Astrocyte (in vitro differentiated cells and primary cell): ENCODE results near the gene MAPK10. TPM values are rescaled to one million over a fixed set of nuclear protein-coding genes. Genes with fewer than 3 reads are reported as not detected.

Source experiments
- DNase-seq: peaks from one replicate; pipeline ENCODE4 v3.0.0-alpha.2; 2010; ENCODE audit warnings: low read depth
- FAIRE-seq: peaks from 2 replicates; lab custom pipeline; 2011; peaks lifted over from hg19 to GRCh38; lab: Jason Lieb, UNC
- H2AFZ ChIP-seq: 2 replicates; pipeline ENCODE4 v1.6.0; 2012; ENCODE audit warnings: low read depth, low read length, inconsistent platforms
- H3K27ac ChIP-seq: 2 replicates; pipeline ENCODE4 v1.5.1; 2011; ENCODE audit warnings: low read depth, low read length, inconsistent platforms
- H3K27me3 ChIP-seq: 2 replicates; pipeline ENCODE4 v1.6.0; 2011; ENCODE audit warnings: low read length, inconsistent platforms; ENCODE audit not compliant: insufficient read depth
- H3K36me3 ChIP-seq: 2 replicates; pipeline ENCODE4 v1.5.1; 2011; ENCODE audit warnings: low read length, inconsistent platforms; ENCODE audit not compliant: insufficient read depth
- H3K4me1 ChIP-seq: 2 replicates; pipeline ENCODE4 v1.5.1; 2011; ENCODE audit warnings: low read length, inconsistent platforms; ENCODE audit not compliant: insufficient read depth
- H3K4me2 ChIP-seq: 2 replicates; pipeline ENCODE4 v1.6.0; 2012; ENCODE audit warnings: low read length, inconsistent platforms
- H3K4me3 ChIP-seq: 2 replicates; pipeline ENCODE4 v1.5.1; 2011; ENCODE audit warnings: low read depth, mild to moderate bottlenecking, low read length, inconsistent platforms; ENCODE audit not compliant: insufficient read depth
- H3K79me2 ChIP-seq: 2 replicates; pipeline ENCODE4 v1.6.0; 2012; ENCODE audit warnings: mild to moderate bottlenecking, low read length, inconsistent platforms; ENCODE audit not compliant: insufficient read depth
- H3K9ac ChIP-seq: 2 replicates; pipeline ENCODE4 v1.6.0; 2012; ENCODE audit warnings: mild to moderate bottlenecking, low read length, inconsistent platforms
- H3K9me3 ChIP-seq: 2 replicates; pipeline ENCODE4 v1.5.1; 2012; ENCODE audit warnings: low read depth, mild to moderate bottlenecking, low read length, inconsistent platforms; ENCODE audit not compliant: insufficient read depth
- H4K20me1 ChIP-seq: 2 replicates; pipeline ENCODE4 v1.6.0; 2012; ENCODE audit warnings: low read length, inconsistent platforms; ENCODE audit not compliant: insufficient read depth
- H3K27ac Mint-ChIP-seq: one replicate; pipeline ENCODE4 v1.8.0; 2021; ENCODE audit warnings: mild to moderate bottlenecking, mixed read lengths; ENCODE audit not compliant: unreplicated experiment
- H3K27me3 Mint-ChIP-seq: one replicate; pipeline ENCODE4 v1.8.0; 2021; ENCODE audit warnings: low read depth, mixed read lengths; ENCODE audit not compliant: unreplicated experiment
- H3K36me3 Mint-ChIP-seq: one replicate; pipeline ENCODE4 v1.8.0; 2021; ENCODE audit warnings: low read depth, mixed read lengths; ENCODE audit not compliant: unreplicated experiment
- H3K4me1 Mint-ChIP-seq: one replicate; pipeline ENCODE4 v1.8.0; 2021; ENCODE audit warnings: low read depth, mixed read lengths; ENCODE audit not compliant: unreplicated experiment
- H3K4me3 Mint-ChIP-seq: one replicate; pipeline ENCODE4 v1.8.0; 2021; ENCODE audit warnings: mild to moderate bottlenecking, moderate library complexity, mixed read lengths; ENCODE audit not compliant: unreplicated experiment
- H3K9me3 Mint-ChIP-seq: one replicate; pipeline ENCODE4 v1.8.0; 2021; ENCODE audit warnings: mild to moderate bottlenecking, mixed read lengths; ENCODE audit not compliant: unreplicated experiment
- CTCF ChIP-seq: IDR thresholded peaks from 2 replicates; pipeline ENCODE4 v1.5.1; 2011; ENCODE audit warnings: low read depth, mild to moderate bottlenecking, inconsistent platforms, low read length, moderate library complexity; ENCODE audit not compliant: insufficient read depth
- EZH2 ChIP-seq: IDR thresholded peaks from 2 replicates; pipeline ENCODE4 v1.6.1; 2012; ENCODE audit warnings: mild to moderate bottlenecking, low read length, inconsistent platforms; ENCODE audit not compliant: insufficient read depth
- total RNA-seq: library from RNA; stranded (reverse); gene quantifications from 2 replicates; pipeline ENCODE4 v1.2.1, GENCODE V29; 2021

Gene MAPK10
- total RNA-seq, 1 donor from 2014 or later, result 7.5 TPM

- no peak overlapping the region for H3K27ac ChIP-seq
- H3K4me3 Mint-ChIP-seq, result no peak overlapping the region
- H3K27me3 ChIP-seq, result no peaks in the 10 kb centered on the region
- no peak overlapping the region for H2AFZ ChIP-seq
- H3K4me1 Mint-ChIP-seq, result no peaks in the 10 kb centered on the region
- H3K27me3 Mint-ChIP-seq, result no peaks in the 10 kb centered on the region
- no peaks in the 10 kb centered on the region for H3K79me2 ChIP-seq
- H3K9me3 Mint-ChIP-seq, result peaks cover 18% of the 10 kb centered on the region
- no peak overlapping the region for H3K4me3 ChIP-seq
- no peak overlapping the region for H3K9ac ChIP-seq
- FAIRE-seq (no peak), DNase-seq (peak; percentile 78)
- H3K9me3 ChIP-seq, result peaks cover 2% of the 10 kb centered on the region
- H3K36me3 Mint-ChIP-seq, result peaks cover 3% of the 10 kb centered on the region
- H4K20me1 ChIP-seq, result no peaks in the 10 kb centered on the region
- no peaks in the 10 kb centered on the region for H3K36me3 ChIP-seq
- H3K27ac Mint-ChIP-seq, result no peak overlapping the region
- no peak overlapping the region for H3K4me2 ChIP-seq
- no peaks in the 10 kb centered on the region for H3K4me1 ChIP-seq
- no peak for TF ChIP-seq CTCF
- TF ChIP-seq EZH2, result no peak
Observed at GRCh38 chr4:86300516-86300915, 59.3 kb downstream of the MAPK10 start.

- Histone ChIP-seq H3K4me3 (no peak overlapping the region), H3K9ac (no peak overlapping the region), H2AFZ (no peak overlapping the region), H3K27me3 (no peaks in the 10 kb centered on the region), H3K9me3 (peaks cover 2% of the 10 kb centered on the region), H3K4me1 (no peaks in the 10 kb centered on the region), H3K36me3 (no peaks in the 10 kb centered on the region), H4K20me1 (no peaks in the 10 kb centered on the region), H3K79me2 (no peaks in the 10 kb centered on the region), H3K27ac (no peak overlapping the region), H3K4me2 (no peak overlapping the region)
- FAIRE-seq, result no peak
- Mint-ChIP-seq H3K9me3 (peaks cover 8% of the 10 kb centered on the region), H3K27me3 (no peaks in the 10 kb centered on the region), H3K27ac (no peak overlapping the region), H3K4me3 (no peak overlapping the region), H3K36me3 (peaks cover 5% of the 10 kb centered on the region), H3K4me1 (no peaks in the 10 kb centered on the region)
- DNase-seq, result no peak
- TF ChIP-seq EZH2 (no peak), CTCF (no peak)
Observed at GRCh38 chr4:86296865-86297264, 63.0 kb downstream of the MAPK10 start.

GRCh38 chr4:86294883-86295282 is 65.0 kb downstream of the MAPK10 start:
- H3K4me2 ChIP-seq, result no peak overlapping the region
- peaks cover 3% of the 10 kb centered on the region for H3K36me3 Mint-ChIP-seq
- no peak overlapping the region for H3K4me3 ChIP-seq
- H3K27me3 Mint-ChIP-seq, result no peaks in the 10 kb centered on the region
- H4K20me1 ChIP-seq, result no peaks in the 10 kb centered on the region
- H3K4me3 Mint-ChIP-seq, result no peak overlapping the region
- no peaks in the 10 kb centered on the region for H3K9me3 ChIP-seq
- FAIRE-seq (no peak), DNase-seq (no peak)
- H3K27me3 ChIP-seq, result no peaks in the 10 kb centered on the region
- H3K27ac Mint-ChIP-seq, result no peak overlapping the region
- no peak overlapping the region for H3K27ac ChIP-seq
- H3K79me2 ChIP-seq, result no peaks in the 10 kb centered on the region
- no peak overlapping the region for H3K9ac ChIP-seq
- H3K9me3 Mint-ChIP-seq, result no peaks in the 10 kb centered on the region
- H3K36me3 ChIP-seq, result no peaks in the 10 kb centered on the region
- no peaks in the 10 kb centered on the region for H3K4me1 ChIP-seq
- H3K4me1 Mint-ChIP-seq, result no peaks in the 10 kb centered on the region
- no peak for TF ChIP-seq EZH2
- TF ChIP-seq CTCF, result no peak
- H2AFZ ChIP-seq, result no peak overlapping the region
